GM23248 (cell line): ENCODE results near the gene APOBEC3H.

Experiments used
- EZH2 ChIP-seq: fragments of 200-600 bp; sonication (generic); IDR thresholded peaks from 2 replicates; pipeline ENCODE4 v1.6.1; 2018; ENCODE audit warnings: antibody characterized with exemption, mild to moderate bottlenecking; ENCODE audit not compliant: insufficient read depth, poor library complexity, severe bottlenecking
- EZH2phosphoT487 ChIP-seq: fragments of 200-600 bp; sonication (generic); IDR thresholded peaks from 2 replicates; pipeline ENCODE4 v1.6.1; 2018; ENCODE audit warnings: antibody characterized with exemption, moderate library complexity, mild to moderate bottlenecking, low read depth; ENCODE audit not compliant: insufficient read depth

DNA sequence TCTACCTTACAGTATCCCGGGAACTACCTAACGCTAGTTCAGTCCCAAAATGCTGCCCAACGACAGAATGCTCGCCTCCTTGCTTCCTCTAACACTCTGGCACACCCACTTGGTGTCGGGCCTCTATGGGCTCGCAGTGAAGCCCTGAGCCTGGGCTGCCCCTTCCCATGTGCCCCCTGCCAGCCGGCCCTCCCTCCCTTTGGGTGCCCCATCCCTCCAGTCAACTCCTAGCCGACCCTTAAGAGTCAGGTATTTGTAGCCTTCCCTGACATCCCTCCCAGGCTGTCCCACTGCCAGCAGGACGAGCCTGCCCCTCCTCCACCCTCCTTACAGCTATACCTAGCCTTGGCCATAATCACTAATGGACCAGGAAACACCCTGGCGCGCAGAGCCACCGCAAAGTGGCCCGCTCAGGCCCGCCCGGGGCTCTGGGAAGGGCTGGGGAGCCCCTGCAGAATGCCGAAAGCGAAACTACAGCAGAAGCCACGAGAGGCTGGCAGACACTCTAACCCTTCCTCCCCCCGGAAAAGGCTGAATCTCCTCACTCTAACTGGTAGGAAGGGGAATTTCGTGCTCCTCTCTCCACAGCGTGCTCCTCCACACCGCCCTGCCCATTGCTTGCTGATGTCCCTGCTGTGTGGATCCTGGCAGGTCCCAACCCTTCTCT is 47.2 kb downstream of the APOBEC3H start:
- TF ChIP-seq EZH2 (no peak), EZH2phosphoT487 (no peak)
